K562 treated with DMSO at 1 percent for 4 hours (cell line): ENCODE results near the gene ZNF285. TPM values are rescaled to one million over a fixed set of nuclear protein-coding genes. Genes with fewer than 3 reads are reported as not detected.

ENCODE experiments used
- total RNA-seq: library from RNA; unstranded; fragments of 300-600 nt; gene quantifications from 2 replicates; pipeline ENCODE4 v1.2.3, GENCODE V29; 2022; ENCODE audit not compliant: insufficient read depth

Gene ZNF285
- total RNA-seq: 0.29 TPM in 1 of 2 replicates, not detected in the other

GRCh38 chr19:44401139-44402115, at the start of gene ZNF285:
TSS of gene ZNF285 (minus strand) at chr19:44401608. CDS start at chr19:44397213, 4,395 bp downstream.

DNA sequence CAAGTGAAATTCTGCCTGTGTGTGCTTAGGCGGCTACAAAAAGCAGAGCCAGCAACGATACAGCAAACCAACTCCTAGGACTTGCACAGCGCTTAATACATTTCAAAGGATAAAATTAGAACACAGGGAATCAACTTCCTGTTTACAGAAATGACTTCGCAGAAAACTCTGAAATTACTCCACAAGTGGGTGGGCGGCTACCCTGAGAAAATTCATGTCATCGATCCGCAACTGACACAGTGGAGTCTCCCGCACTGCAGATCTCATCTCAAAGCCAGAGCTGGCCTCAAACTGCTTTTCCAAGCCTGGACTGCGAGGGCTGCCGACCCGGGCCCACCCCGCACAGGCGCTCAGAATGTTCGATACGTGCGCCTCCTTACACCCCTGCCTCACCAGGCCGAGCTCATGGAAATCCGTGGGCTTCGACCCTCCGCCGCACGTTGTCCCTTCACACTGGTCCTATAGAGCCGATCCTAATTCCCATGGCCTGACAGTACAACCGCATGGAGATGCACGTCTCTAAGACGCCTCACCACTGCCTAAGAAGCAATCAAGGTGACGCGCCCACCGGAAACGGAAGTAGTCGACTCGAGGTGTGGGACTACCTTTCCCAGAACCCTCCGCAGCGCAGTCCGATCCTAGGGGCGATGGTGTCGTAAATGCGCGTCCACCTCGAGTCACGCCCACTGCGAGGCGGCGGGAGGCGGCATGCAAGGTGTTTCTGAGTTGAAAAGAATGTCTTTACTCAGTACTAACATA, 46.7 kb upstream of the ZNF285 start, which contains the start of gene ZNF229:
Gene ZNF229 (minus strand): TSS at position 557 of the 759 bp plus-strand sequence. CDS start 5,625 bp downstream, outside the sequence.

DNA sequence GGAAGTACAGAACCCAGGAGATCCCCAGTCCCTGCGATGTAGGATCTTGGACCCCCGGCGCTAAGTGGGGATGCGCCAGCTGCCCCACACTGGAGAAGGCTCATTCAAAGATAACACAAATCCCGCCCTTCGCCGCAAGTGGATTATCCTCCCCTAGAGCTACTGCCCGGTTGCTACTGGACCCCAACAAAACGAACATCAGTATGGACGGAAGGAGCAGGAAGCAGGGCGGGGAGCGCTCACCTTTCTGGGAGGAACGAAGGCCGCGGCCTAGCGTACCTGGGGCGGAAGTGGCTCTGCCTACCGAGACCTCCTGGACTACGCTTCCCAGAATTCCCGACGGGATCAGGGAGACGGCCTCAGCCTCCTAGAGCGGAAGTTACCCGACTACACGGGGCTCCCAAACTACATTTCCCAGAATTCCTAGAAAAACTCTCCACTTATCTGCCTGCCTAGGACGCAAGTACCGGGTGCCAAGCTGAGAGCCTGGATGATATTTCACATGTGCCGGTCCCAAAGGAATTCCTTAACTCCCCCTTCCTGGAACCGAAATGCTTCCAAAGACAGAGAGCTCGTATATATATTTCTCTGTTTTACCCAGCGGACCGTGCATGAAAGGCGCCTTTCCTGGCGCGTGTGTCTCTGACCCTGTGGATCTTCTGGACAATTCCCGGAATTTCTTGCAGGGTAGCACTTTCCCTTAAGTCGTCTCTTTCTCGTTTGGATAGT, 44.9 kb downstream of the ZNF285 start, which contains the start of gene ZNF112:
Gene ZNF112 (minus strand): TSS at position 298 of the 729 bp plus-strand sequence. CDS start 16,141 bp downstream, outside the sequence.

Other genes starting within 250 kb of the ZNF285 start
- gene ZNF226, start 236.5 kb downstream of the ZNF285 start, total RNA-seq: 4.5 and 11.6 TPM in 2 replicates
- 4.1 and 6.1 TPM in 2 replicates for gene ZNF227, start 189.1 kb downstream of the ZNF285 start, total RNA-seq
- not detected in 2 replicates for gene ZNF233, start 141.7 kb downstream of the ZNF285 start, total RNA-seq
- gene ZNF235, start 96.6 kb downstream of the ZNF285 start, total RNA-seq: 0.51 and 1.6 TPM in 2 replicates
- 0.62 and 3.4 TPM in 2 replicates for gene ZNF112, start 44.9 kb downstream of the ZNF285 start, total RNA-seq
- 1.1 and 3.1 TPM in 2 replicates for gene ZNF229, start 46.9 kb upstream of the ZNF285 start, total RNA-seq
- 2.2 and 3.0 TPM in 2 replicates for gene ZNF180, start 98.9 kb upstream of the ZNF285 start, total RNA-seq
- not detected in 2 replicates for gene CEACAM20, start 128.1 kb upstream of the ZNF285 start, total RNA-seq
- not detected in 2 replicates for gene IGSF23, start 212.0 kb upstream of the ZNF285 start, total RNA-seq
- gene PVR, start 242.3 kb upstream of the ZNF285 start, total RNA-seq: 14.1 and 16.0 TPM in 2 replicates